HT1080 (cell line): ENCODE measurements around the gene SF3A2. TPM values are rescaled to one million over a fixed set of nuclear protein-coding genes. Genes with fewer than 3 reads are reported as not detected.
A peak's percentile ranks its signal among the peaks of the same experiment; 100 is the strongest.
"Not testable (repeated sequence)": the region's sequence is repeated elsewhere in the genome, so short reads cannot be mapped to it uniquely, and the experiment has no call there.

ENCODE experiments used
- DNase-seq: peaks from one replicate; pipeline ENCODE4 v3.0.0-alpha.2; 2015; ENCODE audit warnings: low read depth
- total RNA-seq: library from RNA; depleted of rRNA; stranded (reverse); fragments of >200 nt; shearing (Covaris generic); gene quantifications from 2 replicates; pipeline ENCODE4 v1.2.3, GENCODE V29; 2014

SF3A2 gene
- total RNA-seq, 1 experiment from 2014 or later, result 91.0 TPM

DNA sequence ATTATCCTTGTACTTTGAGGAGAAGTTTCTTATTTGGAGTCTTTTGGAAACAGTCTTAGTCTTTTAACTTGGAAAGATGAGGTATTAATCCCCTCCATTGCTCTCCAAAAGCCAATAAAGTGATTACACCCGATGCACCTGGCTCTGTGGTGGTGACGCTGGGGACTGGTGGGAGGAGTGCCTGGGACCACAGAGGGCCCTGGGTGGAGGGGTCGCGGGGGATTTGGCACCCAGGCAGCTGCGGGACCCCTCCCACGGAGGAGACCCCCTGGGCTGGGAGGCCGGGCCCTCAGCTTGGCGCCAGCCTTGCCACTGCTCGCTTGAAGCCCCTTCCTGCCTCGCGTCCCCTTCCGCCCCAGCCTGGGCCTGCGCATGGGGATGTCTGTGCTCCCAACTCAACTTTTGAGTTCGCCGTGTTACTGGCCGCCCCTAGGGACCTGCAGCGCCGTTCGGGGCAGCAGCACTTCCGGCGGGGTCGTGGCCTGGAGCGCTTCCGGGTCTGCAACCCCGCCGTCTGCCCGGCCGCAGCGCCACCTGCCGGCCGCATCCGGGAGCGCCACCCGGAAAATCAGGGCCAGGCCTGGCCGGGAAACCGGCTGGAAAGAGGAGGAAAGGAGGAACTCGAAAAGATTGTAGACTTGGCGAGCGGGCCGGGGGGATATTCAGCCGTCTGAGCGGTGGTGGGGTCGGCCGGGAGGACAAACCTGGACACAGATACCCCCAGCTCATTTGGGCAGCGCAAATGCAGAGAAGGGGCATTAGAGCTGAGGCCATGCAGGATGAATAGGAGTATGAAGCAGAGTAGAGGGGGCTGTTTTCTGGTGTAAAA lies 36.9 kb downstream of the SF3A2 start:
- peak; percentile 70 for DNase-seq

DNA sequence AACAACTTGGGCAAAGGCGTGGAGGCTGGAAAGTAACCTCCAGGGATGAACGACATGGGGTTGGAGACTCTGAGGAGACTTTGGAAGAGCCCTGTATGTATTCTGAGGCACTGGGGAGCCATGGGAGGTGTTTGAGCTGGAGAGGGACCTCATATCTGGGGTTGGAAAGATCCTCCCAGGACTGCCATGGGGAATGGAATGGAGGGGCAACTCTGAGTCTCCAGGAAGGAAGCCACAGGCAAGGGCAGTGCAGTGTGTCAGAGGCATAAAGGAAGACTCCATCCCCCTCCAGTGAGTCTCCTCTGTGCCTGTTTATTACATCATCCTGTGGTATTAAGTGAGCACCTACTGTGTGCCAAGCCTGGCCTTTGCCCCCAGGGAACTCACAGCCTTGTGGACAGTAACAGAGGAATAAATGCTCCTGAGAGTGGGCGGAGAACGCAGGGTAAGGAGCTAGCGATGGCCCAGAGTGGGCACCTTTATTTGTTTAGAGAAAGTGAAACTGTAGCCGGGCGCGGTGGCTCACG lies 37.6 kb downstream of the SF3A2 start:
- no peak for DNase-seq

DNA sequence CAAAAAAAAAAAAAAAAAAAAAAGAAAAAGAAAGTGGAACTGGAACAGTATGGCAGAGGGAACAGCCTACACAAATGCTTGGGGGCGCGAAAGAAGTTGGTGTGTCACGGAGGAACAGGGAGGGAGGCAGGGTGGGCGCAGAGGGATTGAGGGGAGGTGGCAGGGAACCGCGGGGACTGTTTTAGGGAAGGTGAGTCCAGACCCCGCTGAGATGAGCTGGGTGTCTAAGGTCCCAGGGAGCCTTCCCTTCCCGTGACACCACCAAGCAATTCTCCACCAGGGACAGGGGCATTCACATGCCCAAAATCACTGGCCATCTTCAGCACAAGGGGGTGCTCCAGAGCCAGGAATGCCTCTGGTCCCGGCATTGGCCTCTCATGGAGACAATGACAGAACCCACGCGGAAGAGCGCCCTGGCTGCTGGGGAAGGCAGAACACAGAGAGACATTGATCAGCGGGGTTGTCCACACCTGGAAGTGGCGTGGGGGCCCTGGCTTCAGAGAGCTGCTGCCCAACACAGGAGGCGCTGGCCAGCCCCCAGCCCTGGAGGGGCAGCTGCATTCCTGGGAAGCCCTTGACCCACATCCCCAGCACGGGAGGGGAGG lies 38.4 kb downstream of the SF3A2 start:
- peak; percentile 67 for DNase-seq

DNA sequence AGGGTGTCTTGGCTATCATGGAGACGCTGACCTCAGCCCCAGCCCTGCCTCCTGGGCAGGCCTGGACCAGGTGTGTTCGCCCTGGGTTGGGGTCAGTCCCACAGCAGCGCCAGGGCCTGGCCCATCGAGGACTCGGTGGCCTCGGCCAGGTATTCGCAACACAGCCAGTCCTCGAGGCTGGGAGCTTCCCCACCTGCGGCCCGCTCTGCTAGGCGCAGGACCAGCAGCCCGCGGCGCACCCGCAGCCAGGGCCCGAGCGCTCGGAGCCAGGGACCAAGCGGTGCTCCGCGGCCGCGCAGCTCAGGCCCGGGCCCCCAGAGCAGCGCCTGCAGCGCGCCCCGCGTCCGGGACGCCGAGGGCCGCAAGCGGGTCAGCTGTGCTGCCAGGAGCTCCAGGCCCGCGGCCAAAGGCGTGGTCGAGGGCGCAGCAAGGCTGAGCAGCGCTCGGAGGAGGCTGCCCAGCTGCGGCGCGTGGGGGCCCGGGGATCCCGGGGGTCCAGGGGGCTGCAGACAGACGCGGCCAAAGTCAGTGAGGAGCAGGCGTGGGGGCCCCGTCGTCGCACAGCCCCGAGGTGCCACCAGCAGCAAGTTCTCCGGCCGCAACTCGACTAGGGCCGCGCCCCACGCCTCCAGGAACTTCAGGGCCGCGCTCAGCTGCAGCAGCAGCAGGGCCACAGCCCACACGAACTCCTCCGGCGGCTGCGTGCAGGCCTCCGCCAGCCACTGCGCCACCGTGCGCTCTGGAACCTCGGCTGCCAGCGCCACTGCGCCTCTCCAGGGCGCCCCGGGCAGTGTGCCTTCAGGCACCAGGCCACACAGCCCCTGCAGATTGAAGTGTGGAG lies 39.2 kb downstream of the SF3A2 start:
- no peak for DNase-seq

GRCh38 chr19:2276429-2276986 lies 39.9 kb downstream of the SF3A2 start:
- no peak for DNase-seq

GRCh38 chr19:2277138-2277537 lies 40.5 kb downstream of the SF3A2 start:
- no peak for DNase-seq

GRCh38 chr19:2278459-2279158 lies 42.0 kb downstream of the SF3A2 start:
- DNase-seq, result no peak

- DNase-seq, result no peak
Observed at GRCh38 chr19:2280633-2281264, 44.1 kb downstream of the SF3A2 start.

DNA sequence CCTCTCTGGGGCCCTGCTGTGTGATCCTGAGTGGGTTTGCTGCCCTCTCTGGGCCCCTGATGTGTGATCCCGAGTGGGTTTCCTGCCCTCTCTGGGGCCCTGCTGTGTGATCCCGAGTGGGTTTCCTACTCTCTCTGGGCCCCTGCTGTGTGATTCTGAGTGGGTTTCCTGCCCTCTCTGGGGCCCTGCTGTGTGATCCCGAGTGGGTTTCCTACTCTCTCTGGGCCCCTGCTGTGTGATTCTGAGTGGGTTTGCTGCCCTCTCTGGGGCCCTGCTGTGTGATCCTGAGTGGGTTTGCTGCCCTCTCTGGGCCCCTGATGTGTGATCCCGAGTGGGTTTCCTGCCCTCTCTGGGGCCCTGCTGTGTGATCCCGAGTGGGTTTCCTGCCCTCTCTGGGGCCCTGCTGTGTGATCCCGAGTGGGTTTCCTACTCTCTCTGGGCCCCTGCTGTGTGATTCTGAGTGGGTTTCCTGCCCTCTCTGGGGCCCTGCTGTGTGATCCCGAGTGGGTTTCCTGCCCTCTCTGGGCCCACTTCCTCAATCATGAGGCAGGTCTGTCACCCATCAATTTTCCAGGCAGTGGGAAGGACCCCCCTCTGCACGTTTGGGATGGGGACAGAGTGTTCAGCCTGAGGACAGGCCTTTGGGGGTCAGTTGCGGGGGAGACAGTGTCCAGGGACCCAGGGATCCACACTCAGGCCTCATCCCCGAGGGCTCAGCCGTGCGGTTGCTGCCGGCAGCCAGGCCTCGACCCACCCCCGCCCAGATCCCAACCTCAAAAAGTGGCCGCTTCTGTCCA lies 44.8 kb downstream of the SF3A2 start:
- DNase-seq, result not testable (repeated sequence)

DNA sequence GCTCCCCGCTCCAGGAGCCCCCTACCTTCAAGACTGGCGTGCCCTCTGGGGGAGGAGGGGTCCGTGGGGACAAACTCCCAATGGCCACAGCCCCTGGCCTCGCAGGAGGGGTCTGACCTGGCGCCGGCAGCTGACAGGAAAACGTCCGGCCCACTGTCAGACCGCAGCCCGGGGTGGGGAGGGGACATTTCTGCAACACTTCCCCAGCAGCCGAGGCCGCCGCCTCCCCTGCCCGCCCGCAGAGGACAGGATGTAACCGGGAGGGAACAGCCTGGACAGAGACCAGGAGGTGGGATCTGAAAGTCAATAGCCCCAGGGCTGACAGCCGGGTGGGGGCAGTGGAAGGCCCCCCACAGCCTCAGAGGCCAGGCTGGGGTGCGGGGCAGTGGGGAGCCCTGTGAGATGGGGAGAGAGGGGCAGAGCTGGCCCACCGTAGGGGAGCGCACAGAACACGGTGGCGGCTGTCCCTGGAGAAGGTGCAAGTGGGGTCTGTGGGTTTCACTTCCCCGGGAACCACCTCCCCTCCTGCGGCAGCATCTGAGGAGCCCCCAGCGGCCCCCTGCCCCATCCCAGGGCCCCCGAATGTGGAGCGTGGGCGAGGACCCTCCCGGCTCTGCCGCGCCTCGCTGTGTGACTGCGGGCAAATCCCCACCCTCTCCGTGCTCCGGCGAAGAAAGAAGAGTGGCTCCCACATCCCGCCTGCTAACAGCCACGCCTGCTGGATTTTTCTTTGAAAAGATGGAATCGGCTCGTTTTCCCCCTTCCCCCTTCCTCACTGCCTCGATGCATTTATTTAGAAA lies 45.6 kb downstream of the SF3A2 start, which contains the start of gene PEAK3:
TSS of gene PEAK3 (minus strand) at position 114 of the 800 bp plus-strand sequence. CDS start 1,244 bp downstream, outside the sequence.
- peak; percentile 63 for DNase-seq

DNA sequence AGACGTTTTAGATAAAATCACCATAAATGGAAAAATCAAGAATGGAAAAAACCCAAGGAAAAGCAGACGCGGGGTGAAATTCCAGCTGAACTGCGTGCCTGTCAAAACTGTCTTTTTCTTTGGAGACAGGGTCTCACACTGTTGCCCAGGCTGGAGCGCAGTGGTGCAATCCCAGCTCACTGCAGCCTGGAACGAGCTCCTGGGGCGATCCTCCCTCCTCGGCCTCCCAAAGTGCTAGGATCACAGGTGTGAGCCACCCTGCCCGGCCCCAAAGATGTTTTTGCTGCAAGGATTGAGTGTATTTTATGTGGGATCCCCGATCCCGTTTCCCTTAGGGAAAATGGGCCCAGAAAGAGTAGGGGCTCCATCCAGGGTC lies 46.2 kb downstream of the SF3A2 start:
- no peak for DNase-seq

DNA sequence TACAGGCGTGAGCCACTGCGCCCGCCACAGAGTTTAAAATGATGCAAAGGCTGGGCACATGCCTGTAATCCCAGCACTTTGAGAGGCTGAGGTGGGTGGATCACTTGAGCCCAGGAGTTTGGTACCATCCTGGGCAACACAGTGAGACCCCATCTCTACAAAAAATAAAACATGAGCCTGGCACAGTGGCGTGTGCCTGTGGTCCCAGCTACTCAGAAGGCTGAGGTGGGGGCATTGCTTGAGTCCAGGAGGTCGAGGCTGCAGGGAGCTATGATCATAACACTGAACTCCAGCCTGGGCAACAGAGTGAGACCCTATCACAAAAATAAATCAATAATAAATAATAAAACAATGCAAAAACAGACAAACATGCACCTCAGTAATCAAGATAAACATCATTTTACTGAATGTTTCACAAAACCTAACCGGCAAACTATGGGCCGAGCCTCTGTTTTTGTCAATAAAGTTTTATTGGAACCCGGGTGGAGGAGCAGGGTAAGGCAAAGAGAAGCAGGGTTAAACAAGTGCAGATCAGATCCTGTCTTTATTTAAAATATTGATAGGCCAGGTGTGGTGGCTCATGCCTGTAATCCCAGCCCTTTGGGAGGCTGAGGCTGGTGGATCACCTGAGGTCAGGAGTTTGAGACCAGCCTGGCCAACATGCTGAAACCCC lies 47.3 kb downstream of the SF3A2 start:
- DNase-seq, result no peak

DNA sequence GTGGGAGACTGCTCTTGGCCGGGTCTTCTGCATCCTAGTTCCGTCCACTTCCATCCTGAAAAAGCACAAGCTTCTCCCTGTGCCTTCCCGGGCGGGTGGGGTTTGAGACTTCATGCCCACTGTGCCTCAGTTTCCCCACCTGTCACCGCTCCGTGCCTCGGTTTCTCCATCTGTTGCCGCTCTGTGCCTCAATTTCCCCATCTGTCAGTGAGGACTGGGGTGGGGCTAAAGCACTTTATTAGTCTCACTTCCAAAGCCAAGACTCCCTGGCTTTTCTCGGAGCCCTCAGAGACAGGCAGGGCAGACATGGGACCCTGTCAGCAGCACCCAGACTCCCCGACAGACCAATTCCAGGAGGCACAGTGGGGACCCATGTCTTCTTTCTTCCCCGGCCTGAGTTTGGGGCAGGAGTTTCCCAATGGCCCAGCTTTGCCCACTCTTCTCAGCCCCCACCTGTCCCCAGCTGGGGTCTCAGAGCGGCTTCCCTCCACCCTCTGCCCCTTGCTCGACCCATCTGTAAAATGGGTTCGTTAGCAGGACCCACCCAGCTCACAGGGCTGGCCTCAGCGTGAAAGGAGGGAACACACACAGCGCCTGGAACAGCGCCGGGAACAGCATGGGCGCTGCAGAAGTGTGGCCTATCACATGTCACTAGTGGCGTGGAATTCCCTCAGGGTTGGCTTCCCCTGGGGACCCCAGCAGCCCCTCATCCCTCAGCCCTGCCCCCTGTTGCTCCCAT lies 49.9 kb downstream of the SF3A2 start:
- DNase-seq, result no peak

DNA sequence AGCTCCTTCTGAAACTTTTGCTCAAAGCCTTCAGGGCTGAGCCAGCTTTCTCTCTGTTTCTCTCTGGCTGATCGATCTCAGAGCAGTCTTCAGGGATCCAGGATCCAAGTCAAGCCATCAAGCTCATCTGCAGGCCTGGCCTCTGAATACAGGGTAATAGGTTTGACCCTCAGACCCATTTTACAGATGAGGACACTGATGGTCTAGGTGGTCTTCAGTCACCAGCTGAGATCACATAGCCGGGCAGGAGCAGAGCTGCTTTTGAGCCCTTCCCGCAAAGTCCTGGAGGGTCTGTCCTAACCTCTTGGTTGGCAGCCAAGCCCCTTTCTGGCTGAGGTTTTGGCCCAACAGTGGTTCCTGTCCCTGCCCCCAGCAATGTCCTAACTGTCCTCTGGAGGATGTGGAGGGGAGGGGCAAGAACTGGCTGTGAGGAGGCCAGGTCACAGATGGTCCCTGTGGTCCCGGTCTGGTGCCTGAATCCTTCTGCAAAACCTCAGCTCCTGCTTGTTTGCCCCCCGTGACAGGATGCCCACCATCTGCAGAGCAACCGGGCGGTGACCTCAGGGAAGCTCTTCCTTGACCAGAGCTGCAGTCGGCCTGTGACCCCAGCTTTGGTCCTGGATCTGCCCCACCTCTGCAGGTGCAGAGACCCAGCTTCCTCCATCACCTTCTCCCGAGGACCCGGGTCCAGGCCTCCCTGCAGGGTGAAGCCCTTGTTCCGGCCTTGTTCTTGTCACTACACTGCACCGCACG lies 51.1 kb downstream of the SF3A2 start:
- no peak for DNase-seq

- no peak for DNase-seq
Observed at GRCh38 chr19:2288338-2288817, 51.8 kb downstream of the SF3A2 start.
